ENCODE measurements around the gene CSK. TPM values are rescaled to one million over a fixed set of nuclear protein-coding genes. Genes with fewer than 3 reads are reported as not detected.

The CSK gene
- total RNA-seq, 1 experiment from 2014 or later = 172 TPM

DNA sequence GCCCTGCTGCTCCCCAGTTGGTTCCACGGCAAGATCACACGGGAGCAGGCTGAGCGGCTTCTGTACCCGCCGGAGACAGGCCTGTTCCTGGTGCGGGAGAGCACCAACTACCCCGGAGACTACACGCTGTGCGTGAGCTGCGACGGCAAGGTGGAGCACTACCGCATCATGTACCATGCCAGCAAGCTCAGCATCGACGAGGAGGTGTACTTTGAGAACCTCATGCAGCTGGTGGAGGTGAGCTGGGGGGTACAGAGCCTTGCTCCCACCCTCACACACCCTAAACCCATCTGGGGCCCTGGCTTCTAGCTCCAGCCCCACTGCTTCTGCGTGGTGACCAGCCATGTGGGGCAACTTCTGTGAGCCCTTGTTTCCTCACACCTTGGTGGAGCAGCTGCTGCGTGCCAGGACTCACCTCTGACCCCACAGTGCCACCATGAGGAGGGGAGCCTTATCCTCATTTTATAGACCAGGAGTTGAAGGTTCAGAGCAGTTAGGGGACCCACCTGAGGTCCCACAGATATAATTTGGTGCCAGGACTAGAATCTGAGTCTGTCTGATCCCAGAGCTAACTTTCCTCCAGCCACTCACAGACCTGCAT, 17.5 kb downstream of the CSK start:
- Histone ChIP-seq H3K9me3 (ENCODE audit: low read length) (no peaks in the 10 kb centered on the region), H3K36me3 (ENCODE audit: insufficient read depth, low read length) (peaks cover 56% of the 10 kb centered on the region), H3K9ac (ENCODE audit: low read length) (peak overlapping the region; percentile 72), H3K4me2 (ENCODE audit: low read depth, low read length, poor library complexity, severe bottlenecking) (peak overlapping the region; percentile 63), H3K4me1 (ENCODE audit: low read length) (peaks cover 64% of the 10 kb centered on the region), H4K20me1 (ENCODE audit: insufficient read depth, low read depth, low read length) (peaks cover 18% of the 10 kb centered on the region), H3K27ac (ENCODE audit: low read length) (peak overlapping the region; percentile 100), H3K4me3 (ENCODE audit: low read length) (peak overlapping the region; percentile 39; the same call in 1 of the 2 replicates), H3K9me2 (replicated peaks; ENCODE audit: insufficient read depth, low read length) (no peaks in the 10 kb centered on the region), H3K79me2 (ENCODE audit: low read length) (peaks cover 36% of the 10 kb centered on the region), H2AFZ (ENCODE audit: low read length) (no peak overlapping the region), H3K27me3 (ENCODE audit: low read length) (no peaks in the 10 kb centered on the region)
- DNase-seq = peak; percentile 83

DNA sequence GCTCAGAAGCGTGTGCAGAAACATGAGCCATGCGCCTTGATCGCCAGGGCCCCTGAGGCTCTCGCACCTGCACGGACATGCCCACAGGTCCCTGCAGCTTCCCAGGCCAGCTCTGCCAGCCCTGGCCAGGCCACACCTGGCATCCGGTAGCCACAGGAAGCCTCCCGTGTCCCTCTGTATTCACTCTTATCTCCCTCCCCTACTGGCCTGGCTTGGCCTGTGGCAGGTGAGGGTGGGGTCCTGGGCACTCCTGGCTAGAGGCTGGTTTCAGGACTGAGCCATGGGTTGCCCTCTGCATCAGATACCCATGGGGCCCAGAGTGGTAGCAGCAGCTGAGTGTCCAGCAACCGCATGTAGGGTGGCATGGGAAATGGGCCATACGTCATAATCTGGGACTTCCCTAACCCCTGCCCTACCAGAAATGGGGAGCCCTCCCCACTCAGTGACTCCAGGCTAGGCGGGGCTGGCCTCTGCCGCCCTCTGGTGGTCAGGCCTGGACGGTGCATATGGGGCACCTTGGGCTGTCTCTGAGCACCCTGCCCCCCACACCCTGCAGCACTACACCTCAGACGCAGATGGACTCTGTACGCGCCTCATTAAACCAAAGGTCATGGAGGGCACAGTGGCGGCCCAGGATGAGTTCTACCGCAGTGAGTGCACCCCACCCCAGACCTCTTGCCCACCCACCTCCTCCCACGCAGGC, 18.1 kb downstream of the CSK start:
- Histone ChIP-seq H4K20me1 (ENCODE audit: insufficient read depth, low read depth, low read length) (peaks cover 18% of the 10 kb centered on the region), H3K79me2 (ENCODE audit: low read length) (peaks cover 30% of the 10 kb centered on the region), H3K9ac (ENCODE audit: low read length) (peak overlapping the region; percentile 72), H3K36me3 (ENCODE audit: insufficient read depth, low read length) (peaks cover 50% of the 10 kb centered on the region), H3K9me2 (replicated peaks; ENCODE audit: insufficient read depth, low read length) (no peaks in the 10 kb centered on the region), H3K4me3 (ENCODE audit: low read length) (no peak overlapping the region), H3K4me1 (ENCODE audit: low read length) (peaks cover 57% of the 10 kb centered on the region), H3K4me2 (ENCODE audit: low read depth, low read length, poor library complexity, severe bottlenecking) (peak overlapping the region; percentile 63), H3K27me3 (ENCODE audit: low read length) (no peaks in the 10 kb centered on the region), H2AFZ (ENCODE audit: low read length) (no peak overlapping the region), H3K27ac (ENCODE audit: low read length) (peak overlapping the region; percentile 100), H3K9me3 (ENCODE audit: low read length) (no peaks in the 10 kb centered on the region)
- DNase-seq = peak; percentile 93

DNA sequence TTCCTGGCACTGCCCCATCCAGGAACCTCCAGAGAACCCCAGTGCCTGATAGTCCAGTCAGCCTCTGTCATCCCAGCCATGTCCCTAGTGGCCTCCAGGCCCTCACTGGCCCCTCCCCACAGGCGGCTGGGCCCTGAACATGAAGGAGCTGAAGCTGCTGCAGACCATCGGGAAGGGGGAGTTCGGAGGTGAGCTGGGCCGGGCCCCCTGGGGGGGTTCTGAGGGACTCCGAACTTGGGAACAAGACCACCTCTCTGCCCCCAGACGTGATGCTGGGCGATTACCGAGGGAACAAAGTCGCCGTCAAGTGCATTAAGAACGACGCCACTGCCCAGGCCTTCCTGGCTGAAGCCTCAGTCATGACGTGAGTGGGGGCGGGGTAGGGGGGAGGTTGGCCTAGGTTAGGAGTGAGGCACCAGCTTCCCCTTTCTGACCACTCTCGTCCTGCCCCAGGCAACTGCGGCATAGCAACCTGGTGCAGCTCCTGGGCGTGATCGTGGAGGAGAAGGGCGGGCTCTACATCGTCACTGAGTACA, 18.7 kb downstream of the CSK start:
- peaks cover 51% of the 10 kb centered on the region for H3K4me1 ChIP-seq (ENCODE audit: low read length)
- H3K36me3 ChIP-seq (ENCODE audit: insufficient read depth, low read length) = peaks cover 49% of the 10 kb centered on the region

DNA sequence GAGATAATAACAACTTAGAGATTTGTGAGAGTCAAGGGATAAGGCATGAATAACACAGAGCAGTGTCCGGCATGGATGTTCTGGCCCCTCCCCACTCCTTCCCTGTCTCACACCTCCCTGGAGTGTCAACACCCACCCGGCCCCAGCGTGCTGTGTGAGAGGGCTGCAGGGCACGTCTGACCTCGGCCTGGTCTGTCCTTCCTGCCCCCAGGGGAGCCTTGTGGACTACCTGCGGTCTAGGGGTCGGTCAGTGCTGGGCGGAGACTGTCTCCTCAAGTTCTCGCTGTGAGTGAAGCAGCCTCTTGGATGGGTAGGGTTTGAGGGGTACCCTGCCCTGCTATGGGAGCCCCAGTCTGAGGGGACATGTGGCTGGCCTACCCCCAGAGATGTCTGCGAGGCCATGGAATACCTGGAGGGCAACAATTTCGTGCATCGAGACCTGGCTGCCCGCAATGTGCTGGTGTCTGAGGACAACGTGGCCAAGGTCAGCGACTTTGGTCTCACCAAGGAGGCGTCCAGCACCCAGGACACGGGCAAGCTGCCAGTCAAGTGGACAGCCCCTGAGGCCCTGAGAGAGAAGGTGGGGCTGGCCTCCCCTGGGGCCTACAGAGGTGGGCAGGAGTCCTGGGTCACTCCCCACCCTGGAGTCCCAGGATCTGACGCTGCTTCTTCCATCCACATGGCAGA, 19.6 kb downstream of the CSK start:
- H3K27me3 ChIP-seq (ENCODE audit: low read length) = no peaks in the 10 kb centered on the region
- H3K4me2 ChIP-seq (ENCODE audit: low read depth, low read length, poor library complexity, severe bottlenecking) = no peak overlapping the region
- H3K9me3 ChIP-seq (ENCODE audit: low read length) = no peaks in the 10 kb centered on the region
- H3K36me3 ChIP-seq (ENCODE audit: insufficient read depth, low read length) = peaks cover 49% of the 10 kb centered on the region
- peaks cover 18% of the 10 kb centered on the region for H4K20me1 ChIP-seq (ENCODE audit: insufficient read depth, low read depth, low read length)
- no peak overlapping the region for H3K9ac ChIP-seq (ENCODE audit: low read length)
- H3K79me2 ChIP-seq (ENCODE audit: low read length) = peaks cover 19% of the 10 kb centered on the region
- no peaks in the 10 kb centered on the region for H3K9me2 ChIP-seq (replicated peaks; ENCODE audit: insufficient read depth, low read length)
- H3K4me3 ChIP-seq (ENCODE audit: low read length) = no peak overlapping the region
- peaks cover 43% of the 10 kb centered on the region for H3K4me1 ChIP-seq (ENCODE audit: low read length)
- DNase-seq = no peak
- H3K27ac ChIP-seq (ENCODE audit: low read length) = peak overlapping the region; percentile 100
- no peak overlapping the region for H2AFZ ChIP-seq (ENCODE audit: low read length)

More for the DNA sequence above, 18.7 kb downstream of the CSK start:
- no peaks in the 10 kb centered on the region for H3K9me2 ChIP-seq (replicated peaks; ENCODE audit: insufficient read depth, low read length)
- DNase-seq = no peak
- peaks cover 24% of the 10 kb centered on the region for H3K79me2 ChIP-seq (ENCODE audit: low read length)
- H3K9me3 ChIP-seq (ENCODE audit: low read length) = no peaks in the 10 kb centered on the region
- no peaks in the 10 kb centered on the region for H3K27me3 ChIP-seq (ENCODE audit: low read length)
- peak overlapping the region; percentile 100 for H3K27ac ChIP-seq (ENCODE audit: low read length)
- peaks cover 18% of the 10 kb centered on the region for H4K20me1 ChIP-seq (ENCODE audit: insufficient read depth, low read depth, low read length)
- no peak overlapping the region for H3K4me2 ChIP-seq (ENCODE audit: low read depth, low read length, poor library complexity, severe bottlenecking)
- no peak overlapping the region for H2AFZ ChIP-seq (ENCODE audit: low read length)
- H3K9ac ChIP-seq (ENCODE audit: low read length) = peak overlapping the region; percentile 44
- H3K4me3 ChIP-seq (ENCODE audit: low read length) = no peak overlapping the region

DNA sequence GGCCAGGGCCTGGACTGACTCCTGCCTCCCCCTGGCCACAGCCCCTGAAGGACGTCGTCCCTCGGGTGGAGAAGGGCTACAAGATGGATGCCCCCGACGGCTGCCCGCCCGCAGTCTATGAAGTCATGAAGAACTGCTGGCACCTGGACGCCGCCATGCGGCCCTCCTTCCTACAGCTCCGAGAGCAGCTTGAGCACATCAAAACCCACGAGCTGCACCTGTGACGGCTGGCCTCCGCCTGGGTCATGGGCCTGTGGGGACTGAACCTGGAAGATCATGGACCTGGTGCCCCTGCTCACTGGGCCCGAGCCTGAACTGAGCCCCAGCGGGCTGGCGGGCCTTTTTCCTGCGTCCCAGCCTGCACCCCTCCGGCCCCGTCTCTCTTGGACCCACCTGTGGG, 20.4 kb downstream of the CSK start:
- Histone ChIP-seq H3K79me2 (ENCODE audit: low read length) (peaks cover 16% of the 10 kb centered on the region), H4K20me1 (ENCODE audit: insufficient read depth, low read depth, low read length) (peaks cover 22% of the 10 kb centered on the region), H3K4me3 (ENCODE audit: low read length) (no peak overlapping the region), H3K9ac (ENCODE audit: low read length) (no peak overlapping the region), H3K9me2 (replicated peaks; ENCODE audit: insufficient read depth, low read length) (no peaks in the 10 kb centered on the region), H3K27ac (ENCODE audit: low read length) (no peak overlapping the region), H3K9me3 (ENCODE audit: low read length) (no peaks in the 10 kb centered on the region), H3K36me3 (ENCODE audit: insufficient read depth, low read length) (peaks cover 49% of the 10 kb centered on the region), H3K4me2 (ENCODE audit: low read depth, low read length, poor library complexity, severe bottlenecking) (no peak overlapping the region), H3K4me1 (ENCODE audit: low read length) (peaks cover 38% of the 10 kb centered on the region), H2AFZ (ENCODE audit: low read length) (no peak overlapping the region), H3K27me3 (ENCODE audit: low read length) (no peaks in the 10 kb centered on the region)
- no peak for DNase-seq

DNA sequence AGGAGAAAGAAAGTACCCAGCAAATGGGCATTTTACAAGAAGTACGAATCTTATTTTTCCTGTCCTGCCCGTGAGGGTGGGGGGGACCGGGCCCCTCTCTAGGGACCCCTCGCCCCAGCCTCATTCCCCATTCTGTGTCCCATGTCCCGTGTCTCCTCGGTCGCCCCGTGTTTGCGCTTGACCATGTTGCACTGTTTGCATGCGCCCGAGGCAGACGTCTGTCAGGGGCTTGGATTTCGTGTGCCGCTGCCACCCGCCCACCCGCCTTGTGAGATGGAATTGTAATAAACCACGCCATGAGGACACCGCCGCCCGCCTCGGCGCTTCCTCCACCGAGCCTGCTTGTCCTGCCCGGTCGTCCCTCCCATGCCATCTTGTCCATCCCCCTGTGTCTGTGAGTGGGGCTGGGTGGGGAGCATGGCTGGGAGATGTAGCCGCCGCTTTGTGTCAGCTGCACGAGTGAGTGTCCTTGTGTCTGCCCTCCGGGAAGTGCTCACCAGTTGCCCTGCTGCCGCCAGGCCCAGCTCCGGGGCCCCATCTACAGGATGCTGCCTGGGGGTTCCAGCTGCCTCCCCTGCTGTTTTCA, 21.1 kb downstream of the CSK start:
- Histone ChIP-seq H3K4me1 (ENCODE audit: low read length) (peaks cover 38% of the 10 kb centered on the region), H4K20me1 (ENCODE audit: insufficient read depth, low read depth, low read length) (peaks cover 18% of the 10 kb centered on the region), H3K79me2 (ENCODE audit: low read length) (peaks cover 10% of the 10 kb centered on the region; the same call in 1 of the 2 replicates), H3K27me3 (ENCODE audit: low read length) (no peaks in the 10 kb centered on the region), H2AFZ (ENCODE audit: low read length) (no peak overlapping the region), H3K36me3 (ENCODE audit: insufficient read depth, low read length) (peaks cover 47% of the 10 kb centered on the region), H3K4me2 (ENCODE audit: low read depth, low read length, poor library complexity, severe bottlenecking) (no peak overlapping the region), H3K4me3 (ENCODE audit: low read length) (no peak overlapping the region), H3K9me3 (ENCODE audit: low read length) (no peaks in the 10 kb centered on the region), H3K9ac (ENCODE audit: low read length) (no peak overlapping the region), H3K27ac (ENCODE audit: low read length) (no peak overlapping the region), H3K9me2 (replicated peaks; ENCODE audit: insufficient read depth, low read length) (no peaks in the 10 kb centered on the region)
- DNase-seq = no peak

DNA sequence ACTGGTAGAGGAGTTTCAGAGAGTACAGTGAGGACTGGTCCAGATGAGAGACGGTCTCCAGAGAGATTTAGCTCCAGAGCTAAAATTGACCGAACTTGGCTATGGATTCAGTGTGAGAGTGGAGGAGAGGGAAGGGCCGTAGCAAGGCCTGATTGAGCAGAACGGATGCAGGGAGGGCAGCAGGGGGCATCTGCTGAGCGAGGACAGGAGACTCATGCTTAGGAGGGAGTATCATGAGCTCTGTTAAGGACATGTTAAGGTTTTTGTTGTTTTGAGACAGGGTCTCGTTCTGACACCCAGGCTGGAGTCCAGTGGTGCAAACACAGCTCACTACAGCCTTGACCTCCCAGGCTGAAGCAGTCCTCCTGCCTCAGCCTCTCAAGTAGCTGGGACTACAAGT, 23.1 kb downstream of the CSK start:
- DNase-seq = no peak
- H3K36me3 ChIP-seq (ENCODE audit: insufficient read depth, low read length) = peaks cover 40% of the 10 kb centered on the region

More for the DNA sequence above, 23.1 kb downstream of the CSK start:
- H3K9me2 ChIP-seq (replicated peaks; ENCODE audit: insufficient read depth, low read length) = no peaks in the 10 kb centered on the region
- H3K9me3 ChIP-seq (ENCODE audit: low read length) = no peaks in the 10 kb centered on the region
- H3K27ac ChIP-seq (ENCODE audit: low read length) = 0 out of 2 replicates have a peak overlapping the region, but pooled peaks have one; percentile 13
- H3K4me1 ChIP-seq (ENCODE audit: low read length) = peaks cover 38% of the 10 kb centered on the region
- H3K27me3 ChIP-seq (ENCODE audit: low read length) = no peaks in the 10 kb centered on the region
- H3K9ac ChIP-seq (ENCODE audit: low read length) = no peak overlapping the region
- H2AFZ ChIP-seq (ENCODE audit: low read length) = no peak overlapping the region
- H3K4me3 ChIP-seq (ENCODE audit: low read length) = no peak overlapping the region
- H3K4me2 ChIP-seq (ENCODE audit: low read depth, low read length, poor library complexity, severe bottlenecking) = no peak overlapping the region
- H3K79me2 ChIP-seq (ENCODE audit: low read length) = 0 out of 2 replicates have a peak, but pooled peaks cover 8% of the 10 kb centered on the region
- H4K20me1 ChIP-seq (ENCODE audit: insufficient read depth, low read depth, low read length) = peaks cover 18% of the 10 kb centered on the region
